ENCODE measurements around the gene OOEP. TPM values are rescaled to one million over a fixed set of nuclear protein-coding genes. Genes with fewer than 3 reads are reported as not detected.

Gene OOEP
- total RNA-seq, 1 donor from 2014 or later: not detected

DNA sequence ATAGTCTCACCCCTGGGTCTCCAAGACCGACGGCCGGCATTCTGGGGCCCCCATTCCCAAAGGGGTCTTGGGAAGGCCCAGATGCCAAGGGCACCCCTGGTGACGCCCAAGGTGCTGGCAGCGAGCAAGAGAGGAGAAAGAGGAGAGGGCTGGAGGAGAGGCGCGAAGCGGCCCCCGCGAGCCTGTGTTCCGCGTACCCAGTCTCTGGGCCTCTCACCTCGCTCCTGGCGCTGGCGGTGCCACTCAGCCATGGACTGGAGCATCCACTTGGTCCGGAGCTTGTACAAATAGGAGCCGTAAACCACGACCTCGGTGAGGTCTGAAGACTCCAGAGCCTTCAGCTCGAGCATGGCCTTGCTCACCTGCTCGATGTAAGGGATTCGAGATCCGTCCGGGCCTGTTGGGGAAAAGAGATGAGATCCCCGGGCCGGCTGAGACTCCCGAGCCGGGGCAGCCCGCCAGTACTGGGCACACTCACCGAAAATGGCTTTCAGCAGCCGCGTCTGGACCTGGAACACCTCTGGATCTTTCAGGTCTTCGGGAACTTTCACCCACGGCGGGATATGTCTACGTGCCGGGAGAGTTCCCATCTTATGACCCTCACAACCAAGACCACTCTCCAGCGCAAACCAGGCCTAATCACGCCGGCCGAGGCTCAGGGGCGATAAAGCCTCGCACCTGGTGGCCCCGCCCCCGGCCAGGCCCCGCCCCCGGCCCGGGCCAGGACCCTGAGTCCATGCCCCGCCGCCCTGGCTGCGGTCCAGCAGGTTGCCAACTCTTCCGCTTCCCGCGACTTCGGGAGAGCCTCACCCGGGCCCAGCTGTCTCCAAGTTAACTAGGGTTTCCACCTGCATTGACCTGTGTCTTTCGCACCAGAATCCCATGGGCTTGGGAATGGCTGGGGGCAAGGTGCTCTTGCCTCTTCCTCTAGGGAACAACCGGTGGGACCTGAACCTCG, 15.8 kb downstream of the OOEP start, which contains the start of gene DPPA5:
Gene DPPA5, minus strand, starts transcription at position 641 of the 958 bp plus-strand sequence. Its CDS starts 51 bp downstream, at position 590.
- Mint-ChIP-seq H3K27me3 (peaks cover 13% of the 10 kb centered on the region), H3K4me1 (ENCODE audit: low read depth) (no peaks in the 10 kb centered on the region), H3K9me3 (ENCODE audit: low read depth) (no peaks in the 10 kb centered on the region), H3K4me3 (ENCODE audit: low read depth) (no peak within 1 kb of the TSS), H3K36me3 (ENCODE audit: insufficient read depth) (no peaks in the 10 kb centered on the region), H3K27ac (no peak within 1 kb of the TSS)
- TF ChIP-seq, protein P1, sequence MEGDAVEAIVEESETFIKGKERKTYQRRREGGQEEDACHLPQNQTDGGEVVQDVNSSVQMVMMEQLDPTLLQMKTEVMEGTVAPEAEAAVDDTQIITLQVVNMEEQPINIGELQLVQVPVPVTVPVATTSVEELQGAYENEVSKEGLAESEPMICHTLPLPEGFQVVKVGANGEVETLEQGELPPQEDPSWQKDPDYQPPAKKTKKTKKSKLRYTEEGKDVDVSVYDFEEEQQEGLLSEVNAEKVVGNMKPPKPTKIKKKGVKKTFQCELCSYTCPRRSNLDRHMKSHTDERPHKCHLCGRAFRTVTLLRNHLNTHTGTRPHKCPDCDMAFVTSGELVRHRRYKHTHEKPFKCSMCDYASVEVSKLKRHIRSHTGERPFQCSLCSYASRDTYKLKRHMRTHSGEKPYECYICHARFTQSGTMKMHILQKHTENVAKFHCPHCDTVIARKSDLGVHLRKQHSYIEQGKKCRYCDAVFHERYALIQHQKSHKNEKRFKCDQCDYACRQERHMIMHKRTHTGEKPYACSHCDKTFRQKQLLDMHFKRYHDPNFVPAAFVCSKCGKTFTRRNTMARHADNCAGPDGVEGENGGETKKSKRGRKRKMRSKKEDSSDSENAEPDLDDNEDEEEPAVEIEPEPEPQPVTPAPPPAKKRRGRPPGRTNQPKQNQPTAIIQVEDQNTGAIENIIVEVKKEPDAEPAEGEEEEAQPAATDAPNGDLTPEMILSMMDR (IDR thresholded peaks at IDR 0.05; ENCODE audit: unreplicated experiment): no peak
- no peak for DNase-seq (ENCODE audit: low spot score, unreplicated experiment)

GRCh38 chr6:73349311-73349710, 20.4 kb downstream of the OOEP start:
- Mint-ChIP-seq H3K4me3 (ENCODE audit: low read depth) (no peak overlapping the region), H3K36me3 (ENCODE audit: insufficient read depth) (no peaks in the 10 kb centered on the region), H3K27me3 (peaks cover 23% of the 10 kb centered on the region), H3K4me1 (ENCODE audit: low read depth) (no peaks in the 10 kb centered on the region), H3K9me3 (ENCODE audit: low read depth) (no peaks in the 10 kb centered on the region), H3K27ac (no peak overlapping the region)
- no peak for DNase-seq (ENCODE audit: low spot score, unreplicated experiment)
- TF ChIP-seq, protein P1 (IDR thresholded peaks at IDR 0.05; ENCODE audit: unreplicated experiment): no peak

GRCh38 chr6:73348550-73349204, 21.0 kb downstream of the OOEP start:
- no peaks in the 10 kb centered on the region for H3K9me3 Mint-ChIP-seq (ENCODE audit: low read depth)
- no peak for DNase-seq (ENCODE audit: low spot score, unreplicated experiment)
- TF ChIP-seq, protein P1 (IDR thresholded peaks at IDR 0.05; ENCODE audit: unreplicated experiment): no peak
- H3K36me3 Mint-ChIP-seq (ENCODE audit: insufficient read depth): no peaks in the 10 kb centered on the region
- no peak overlapping the region for H3K27ac Mint-ChIP-seq
- H3K4me1 Mint-ChIP-seq (ENCODE audit: low read depth): no peaks in the 10 kb centered on the region
- H3K4me3 Mint-ChIP-seq (ENCODE audit: low read depth): no peak overlapping the region
- H3K27me3 Mint-ChIP-seq: peaks cover 23% of the 10 kb centered on the region

GRCh38 chr6:73343164-73343563, 26.5 kb downstream of the OOEP start:
- Mint-ChIP-seq H3K27me3 (peaks cover 4% of the 10 kb centered on the region), H3K4me3 (ENCODE audit: low read depth) (no peak overlapping the region), H3K4me1 (ENCODE audit: low read depth) (no peaks in the 10 kb centered on the region), H3K9me3 (ENCODE audit: low read depth) (no peaks in the 10 kb centered on the region), H3K27ac (no peak overlapping the region), H3K36me3 (ENCODE audit: insufficient read depth) (no peaks in the 10 kb centered on the region)
- no peak for DNase-seq (ENCODE audit: low spot score, unreplicated experiment)
- TF ChIP-seq, protein P1 (IDR thresholded peaks at IDR 0.05; ENCODE audit: unreplicated experiment): no peak

DNA sequence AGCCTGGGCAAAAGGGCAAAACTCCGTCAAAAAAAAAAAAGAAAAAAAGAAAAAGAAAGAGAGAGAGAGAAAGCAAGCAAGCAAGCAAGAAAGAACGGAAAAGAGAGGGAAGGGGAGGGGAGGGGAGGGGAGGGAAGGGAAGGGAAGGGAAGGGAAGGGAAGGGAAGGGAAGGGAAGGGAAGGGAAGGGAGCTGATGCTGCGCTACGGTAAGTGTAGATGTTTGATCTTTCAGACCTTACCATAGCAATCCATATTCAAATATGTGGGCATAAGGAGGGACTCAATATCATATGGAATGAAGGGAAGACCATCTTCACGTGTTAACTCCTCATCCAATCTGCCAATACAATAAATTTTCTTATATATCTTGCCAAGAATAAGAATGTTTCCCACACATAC, 27.5 kb downstream of the OOEP start:
- no peaks in the 10 kb centered on the region for H3K36me3 Mint-ChIP-seq (ENCODE audit: insufficient read depth)
- H3K27ac Mint-ChIP-seq: no peak overlapping the region
- DNase-seq (ENCODE audit: low spot score, unreplicated experiment): no peak
- H3K27me3 Mint-ChIP-seq: peaks cover 3% of the 10 kb centered on the region
- TF ChIP-seq, protein P1 (IDR thresholded peaks at IDR 0.05; ENCODE audit: unreplicated experiment): no peak
- no peak overlapping the region for H3K4me3 Mint-ChIP-seq (ENCODE audit: low read depth)
- H3K4me1 Mint-ChIP-seq (ENCODE audit: low read depth): no peaks in the 10 kb centered on the region
- H3K9me3 Mint-ChIP-seq (ENCODE audit: low read depth): no peaks in the 10 kb centered on the region

Measured in progenitor cell of endocrine pancreas (in vitro differentiated cells).